GM19351 (cell line): ENCODE data around the gene ATOH8.

Experiments
- ATAC-seq: cut with Tn5 transposase; IDR thresholded peaks from one replicate; pipeline ENCODE4 v1.9.1; 2021; ENCODE audit warnings: mild to moderate bottlenecking, moderate library complexity; ENCODE audit not compliant: unreplicated experiment

Gene ATOH8

DNA sequence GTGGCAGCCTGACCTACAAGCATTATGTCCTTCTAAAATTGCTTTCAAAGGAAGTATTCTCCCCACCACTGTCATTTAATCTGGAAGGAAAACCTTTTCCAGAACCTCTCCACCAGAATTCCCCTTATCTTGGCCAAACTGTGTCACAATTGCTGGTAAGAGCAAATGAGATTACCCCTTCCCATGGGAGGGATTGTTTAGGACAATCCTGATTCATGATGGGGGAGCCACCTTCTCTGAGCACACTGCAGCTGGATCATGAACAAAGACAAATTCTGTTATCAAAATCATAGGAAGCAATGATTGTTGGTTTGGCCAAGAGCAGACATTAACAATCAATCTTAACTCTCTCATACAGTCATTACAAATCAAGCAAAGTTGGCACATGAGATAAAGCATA is 18.1 kb upstream of the ATOH8 start:
- no peak for ATAC-seq

DNA sequence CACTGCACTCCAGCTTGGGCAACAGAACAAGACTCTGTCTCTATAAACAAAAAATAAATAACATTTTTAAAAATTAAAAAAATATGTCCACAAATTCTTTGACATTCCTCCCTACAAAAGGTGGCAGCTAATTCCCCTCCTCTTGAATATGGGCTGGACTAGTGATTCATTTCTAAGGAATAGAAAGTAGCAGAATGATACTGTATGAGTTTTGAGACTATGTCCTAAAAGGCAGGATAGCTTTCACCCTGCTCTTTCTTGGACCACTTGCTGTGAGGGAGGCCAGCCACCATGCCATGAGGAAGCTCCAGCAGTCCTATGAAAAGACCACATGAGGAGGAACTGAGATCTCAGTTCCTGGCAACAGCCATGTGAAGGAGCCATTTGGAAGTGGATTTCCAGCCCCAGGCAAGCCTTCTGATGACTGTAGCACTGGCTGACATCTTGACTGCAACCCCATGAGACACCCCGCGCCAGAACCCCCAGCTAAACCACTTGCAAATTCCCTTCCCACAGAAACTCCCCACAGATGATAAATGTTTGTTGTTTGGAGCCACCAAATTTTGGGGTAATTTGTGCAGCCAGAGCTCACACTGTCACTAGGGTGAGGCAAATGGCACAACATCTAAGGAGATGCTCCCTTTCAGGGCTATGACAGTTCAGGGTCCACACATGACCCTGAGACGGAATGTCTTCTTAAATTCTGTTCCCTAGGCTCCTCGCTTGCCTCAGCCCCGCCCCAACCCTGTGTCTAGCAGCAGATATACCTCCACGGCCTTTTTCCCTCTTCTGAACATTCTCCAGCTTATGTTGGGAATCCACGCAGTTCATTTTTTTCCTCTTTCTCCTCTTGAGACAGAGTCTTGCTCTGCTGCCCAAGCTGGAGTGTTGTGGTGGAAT is 17.1 kb upstream of the ATOH8 start:
- no peak for ATAC-seq

DNA sequence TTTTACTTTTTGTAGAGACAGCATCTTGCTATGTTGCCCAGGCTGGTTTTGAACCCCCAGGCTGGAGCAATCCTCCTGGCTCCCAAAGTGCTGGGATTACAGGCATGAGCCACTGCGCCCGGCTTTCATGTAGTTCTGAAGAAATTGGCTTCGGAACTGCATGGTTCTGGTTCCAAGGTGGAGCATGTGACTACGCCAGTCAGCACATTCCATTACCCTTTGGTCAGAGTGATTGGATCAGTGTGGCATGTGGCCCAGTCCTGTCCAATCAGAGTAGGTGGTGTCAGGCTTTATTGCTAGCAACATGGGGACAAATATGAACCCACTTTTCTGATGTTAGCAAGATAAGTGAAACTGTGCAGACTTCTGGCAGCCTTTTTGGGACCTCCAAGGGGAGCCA is 16.3 kb upstream of the ATOH8 start:
- ATAC-seq, result no peak

DNA sequence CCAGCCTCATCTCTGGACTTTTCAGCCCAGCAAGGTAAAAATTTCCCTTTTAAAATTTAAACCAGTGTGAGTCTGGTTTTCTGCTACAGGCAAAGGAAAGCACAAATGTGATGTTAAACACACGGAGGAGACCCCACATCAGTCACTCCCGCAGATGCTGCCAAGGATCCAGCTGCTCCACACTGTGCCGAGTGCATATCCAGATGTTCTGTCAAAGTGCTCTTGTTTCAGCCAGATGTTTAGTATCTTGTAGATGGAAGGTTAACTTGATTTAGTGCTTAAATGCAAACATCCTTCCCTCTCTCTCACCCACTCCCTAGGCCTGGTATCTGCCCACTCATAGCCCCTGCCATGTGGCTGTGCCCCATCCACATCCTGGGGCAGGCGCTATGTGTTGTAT is 15.8 kb upstream of the ATOH8 start:
- no peak for ATAC-seq

GRCh38 chr2:85740193-85740592 is 13.6 kb upstream of the ATOH8 start:
- ATAC-seq, result no peak

- ATAC-seq, result no peak
These were observed 12.5 kb upstream of the ATOH8 start for GRCh38 chr2:85741211-85741832.

DNA sequence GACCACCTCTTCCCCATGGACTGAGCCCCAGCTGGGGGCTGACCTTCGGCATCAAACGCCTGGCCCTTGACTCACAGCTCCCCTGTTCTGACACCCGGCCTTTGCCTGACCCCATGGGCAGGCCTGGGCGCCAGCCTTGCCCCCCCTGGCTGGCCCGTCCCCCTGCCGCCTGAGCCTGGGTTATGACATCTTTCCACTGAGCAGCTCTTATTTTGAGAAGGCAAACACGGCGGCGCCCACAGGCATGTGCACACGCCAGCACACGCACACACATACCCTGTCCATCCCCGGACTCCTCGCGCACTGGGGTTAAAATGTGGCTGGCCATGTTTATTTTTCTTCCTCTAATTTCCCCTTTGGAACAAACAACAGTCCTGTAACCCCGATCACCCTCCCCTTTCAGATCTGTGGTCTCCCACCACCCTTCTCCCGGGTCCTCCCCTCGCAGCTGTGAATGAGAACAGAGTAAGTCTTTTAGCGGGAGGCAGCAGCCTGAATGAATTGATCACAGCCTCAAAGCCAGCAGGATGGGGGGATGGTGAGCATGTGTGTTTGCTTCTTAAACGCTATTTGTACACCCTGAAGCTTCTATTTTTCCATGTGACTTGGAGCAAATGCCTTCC is 11.8 kb upstream of the ATOH8 start:
- no peak for ATAC-seq

DNA sequence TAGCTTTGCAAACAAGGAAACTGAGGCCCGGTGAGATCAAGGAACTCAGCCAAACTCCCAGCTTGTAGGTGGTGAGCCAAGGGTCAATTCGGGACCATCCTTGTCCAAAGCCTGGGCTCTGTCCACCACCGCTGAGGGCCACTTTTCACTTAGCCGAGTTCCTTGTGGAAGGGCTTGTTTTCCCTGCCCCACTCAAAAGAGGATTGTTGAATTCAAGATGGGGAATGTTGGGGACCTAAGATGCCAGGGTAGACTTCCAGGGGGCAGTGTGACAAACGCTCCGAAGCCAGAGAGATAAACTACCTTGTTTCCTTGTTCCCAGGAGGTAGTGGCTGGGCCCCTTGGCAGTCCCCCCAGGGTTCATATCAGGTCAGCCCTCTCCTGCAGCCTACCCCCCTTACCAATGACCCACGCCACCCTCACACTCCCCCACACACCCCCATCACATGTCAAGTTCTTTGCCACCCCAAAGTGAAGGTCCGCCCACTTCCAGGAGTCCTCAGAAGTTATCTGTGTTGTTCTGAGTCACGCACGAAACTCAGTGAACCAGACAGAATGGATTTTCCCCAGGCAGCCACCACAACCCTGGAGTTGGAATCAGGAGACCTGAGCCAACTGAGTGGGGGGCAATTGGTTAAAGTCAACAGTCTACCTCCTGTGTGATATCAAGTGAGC is 10.3 kb upstream of the ATOH8 start:
- ATAC-seq, result no peak

DNA sequence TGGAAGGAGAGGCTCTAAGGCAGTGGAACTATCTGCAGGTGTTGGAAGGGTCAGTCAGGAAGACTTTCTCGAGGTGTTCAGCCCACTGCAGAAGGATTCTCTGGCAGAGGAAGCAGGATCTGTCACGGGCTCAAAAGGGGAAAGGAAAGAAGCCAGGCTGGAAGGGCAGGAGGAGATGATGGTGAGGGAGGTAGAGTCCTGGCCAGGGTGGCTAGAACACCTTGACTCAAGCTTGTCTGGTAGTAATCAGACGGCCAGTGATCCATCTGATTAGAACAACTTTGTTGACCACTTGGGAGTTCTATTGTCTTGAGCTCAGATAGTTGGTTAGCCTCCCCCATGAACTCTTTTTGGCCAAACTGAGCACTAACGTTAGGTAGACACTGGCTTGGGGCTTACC is 9.7 kb upstream of the ATOH8 start:
- no peak for ATAC-seq

DNA sequence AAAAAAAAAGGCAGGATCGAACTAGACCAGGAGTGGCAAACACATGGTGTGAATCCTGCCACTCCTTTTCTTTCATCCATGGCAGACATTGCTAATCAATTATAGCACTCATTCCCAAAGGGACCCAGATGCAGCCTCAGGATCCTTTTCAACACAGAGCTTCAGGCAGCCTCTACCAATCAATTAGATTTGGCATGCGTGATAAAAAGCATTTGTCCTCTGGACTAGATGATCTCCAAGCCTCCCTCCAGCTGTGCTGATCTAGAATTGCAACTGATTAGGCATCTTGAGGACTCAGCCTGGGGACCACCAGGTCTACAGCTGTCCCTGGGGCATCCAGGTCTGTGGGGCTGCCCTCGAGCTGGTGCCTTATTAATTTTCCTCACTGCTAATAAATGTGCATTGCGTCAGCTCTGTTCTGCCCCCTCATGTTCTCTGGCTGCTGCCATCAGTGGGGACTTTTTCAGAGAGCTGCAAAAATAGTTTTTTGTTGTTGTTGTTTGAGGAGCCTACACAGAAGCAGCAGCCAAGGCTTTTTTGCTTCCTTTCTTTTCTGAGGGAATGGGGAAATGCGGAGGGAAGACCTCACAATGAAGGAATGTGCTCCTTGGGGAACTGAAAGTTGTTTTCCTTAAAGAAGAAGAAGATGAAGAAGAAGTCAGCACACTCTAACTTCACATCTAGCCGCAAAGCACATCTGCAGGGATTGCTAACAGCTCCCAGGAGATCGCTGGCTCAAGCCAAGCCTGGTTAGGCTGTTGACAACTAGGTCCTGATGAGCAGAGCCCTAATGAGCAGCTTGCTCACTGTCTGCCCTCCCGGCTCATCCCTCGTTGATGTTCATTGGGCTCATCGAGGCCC is 8.8 kb upstream of the ATOH8 start:
- no peak for ATAC-seq

- ATAC-seq, result no peak
These were observed 8.2 kb upstream of the ATOH8 start for GRCh38 chr2:85745619-85746018.

GRCh38 chr2:85746321-85747004 is 7.3 kb upstream of the ATOH8 start:
- no peak for ATAC-seq

DNA sequence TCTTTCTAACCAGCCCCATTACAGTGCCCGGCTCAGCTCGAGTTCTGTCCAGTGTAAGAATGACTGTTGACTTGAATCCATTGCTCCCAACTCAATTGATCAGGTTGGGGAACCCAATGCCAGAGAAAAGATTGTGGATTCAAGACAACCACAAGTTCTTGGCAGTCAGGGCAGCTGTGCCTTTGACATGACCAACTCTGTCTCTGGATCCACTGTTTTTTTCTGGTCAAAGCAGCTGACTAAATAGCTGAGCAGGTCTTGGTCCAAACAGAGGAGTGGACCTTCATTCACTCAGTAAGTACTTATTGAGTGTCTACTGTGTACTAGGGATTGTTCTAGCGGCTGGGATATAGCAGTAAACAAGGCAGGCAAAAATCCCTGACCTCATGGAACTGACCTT is 6.3 kb upstream of the ATOH8 start:
- no peak for ATAC-seq

- peak; percentile 81 for ATAC-seq
These were observed 5.6 kb upstream of the ATOH8 start for GRCh38 chr2:85748039-85748734.

DNA sequence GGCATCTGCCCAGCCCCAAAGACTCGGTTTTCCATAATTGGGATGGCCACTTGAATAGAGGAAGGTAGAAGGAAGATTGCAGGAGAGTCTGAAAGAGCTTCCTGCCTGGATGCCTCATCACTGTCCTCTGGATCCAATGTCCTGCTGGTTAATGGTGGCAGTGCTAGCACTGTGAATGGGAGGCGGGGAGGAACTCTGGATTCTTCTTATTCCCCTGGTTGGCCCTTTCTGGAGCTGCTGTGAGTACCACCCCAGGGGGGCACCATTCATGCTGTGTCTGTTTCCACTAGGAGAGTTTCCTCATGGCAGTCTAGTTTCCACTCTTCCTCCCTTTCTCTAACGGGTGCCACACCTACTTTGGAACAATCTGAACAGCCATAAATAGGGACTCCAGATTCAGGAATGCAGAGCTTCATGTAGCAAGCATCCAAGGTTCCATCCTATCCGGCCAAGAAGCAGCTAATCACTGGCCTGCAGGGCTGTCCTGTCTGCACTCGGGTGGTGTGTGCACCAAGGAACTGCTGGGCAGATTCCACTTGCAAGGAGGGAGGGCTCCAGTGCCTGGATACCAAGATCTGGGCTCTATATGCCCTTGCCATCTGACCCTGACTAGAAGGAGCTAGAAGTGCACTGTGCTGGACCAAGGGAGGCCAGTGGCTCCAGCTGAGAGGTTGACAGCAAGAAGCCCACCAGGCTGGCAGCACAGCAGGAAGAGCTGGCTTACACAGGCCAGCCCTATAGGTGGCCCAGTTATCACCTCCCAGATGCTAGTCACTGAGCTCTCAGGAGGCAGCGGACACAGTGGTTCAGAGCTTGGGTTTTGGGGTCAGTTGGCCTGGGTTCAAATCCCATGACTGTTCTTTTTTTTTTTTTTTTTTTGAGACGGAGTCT is 4.6 kb upstream of the ATOH8 start:
- ATAC-seq, result no peak

GRCh38 chr2:85750587-85751575 is 2.9 kb upstream of the ATOH8 start:
- no peak for ATAC-seq

DNA sequence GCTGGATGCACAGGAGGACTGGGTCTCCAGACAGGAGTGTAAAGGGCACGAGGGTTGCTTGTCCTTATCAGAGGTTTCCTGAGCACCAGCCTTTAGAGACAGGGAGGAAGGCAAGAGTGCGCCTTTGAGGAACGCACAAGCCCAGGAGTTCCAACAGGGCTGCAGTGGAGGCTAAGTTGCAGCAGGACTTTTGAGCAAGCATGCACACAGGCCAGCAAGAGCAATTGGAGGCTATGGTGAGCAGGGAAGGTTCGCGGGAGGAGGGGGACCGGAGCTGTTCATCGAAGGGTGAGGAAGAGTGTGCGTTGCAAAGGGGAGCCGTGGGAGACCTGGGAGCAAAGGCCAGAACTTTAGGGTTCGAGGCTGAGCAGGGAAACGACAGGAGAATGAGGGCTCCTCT is 2.2 kb upstream of the ATOH8 start:
- ATAC-seq, result no peak
